VCaP (cell line): ENCODE results near the gene PTGES2.

Source experiments
- H3K27ac ChIP-seq: fragments of 450-650 bp; 2 replicates; pipeline ENCODE4 v1.5.1; 2017
- TF ChIP-seq, protein P1 (sequence below): fragments of 450-650 bp; conservative IDR thresholded peaks from 2 replicates; pipeline ENCODE4 v1.5.1; 2017; ENCODE audit warnings: mild to moderate bottlenecking, moderate library complexity

Gene PTGES2

DNA sequence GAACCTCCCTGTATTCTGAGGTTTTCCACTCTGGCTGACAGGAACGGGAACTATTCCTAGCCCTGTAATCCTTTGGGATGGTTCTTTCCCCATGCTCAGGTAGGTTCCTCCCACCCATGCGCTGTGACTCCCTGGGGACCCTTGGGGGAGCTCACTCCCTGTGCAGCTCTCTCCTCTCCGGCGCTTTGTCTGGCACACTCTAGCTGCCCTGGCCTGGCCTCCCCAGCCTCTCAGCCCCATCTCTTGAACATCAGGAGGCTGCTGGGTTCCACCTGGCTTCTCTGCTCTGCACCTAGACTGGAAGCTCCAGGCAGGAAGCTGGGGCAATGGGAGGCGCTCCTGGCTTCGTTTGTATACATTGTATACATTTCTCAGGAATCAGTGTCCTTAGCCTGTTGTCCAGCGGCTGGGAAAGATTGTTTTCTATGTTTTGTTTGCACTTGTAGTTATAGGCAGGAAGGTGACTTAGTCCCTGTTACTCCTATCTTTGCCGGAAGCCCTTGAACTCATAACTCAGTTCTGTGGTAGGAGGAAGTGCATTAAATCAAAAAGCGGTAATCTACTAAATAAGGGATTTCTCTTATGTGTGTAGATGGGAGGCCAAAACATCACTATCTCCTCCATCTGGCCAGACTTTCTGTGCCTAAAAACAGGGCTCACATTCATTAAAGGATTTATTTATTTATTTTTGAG, 39.1 kb downstream of the PTGES2 start:
- TF ChIP-seq, protein P1, sequence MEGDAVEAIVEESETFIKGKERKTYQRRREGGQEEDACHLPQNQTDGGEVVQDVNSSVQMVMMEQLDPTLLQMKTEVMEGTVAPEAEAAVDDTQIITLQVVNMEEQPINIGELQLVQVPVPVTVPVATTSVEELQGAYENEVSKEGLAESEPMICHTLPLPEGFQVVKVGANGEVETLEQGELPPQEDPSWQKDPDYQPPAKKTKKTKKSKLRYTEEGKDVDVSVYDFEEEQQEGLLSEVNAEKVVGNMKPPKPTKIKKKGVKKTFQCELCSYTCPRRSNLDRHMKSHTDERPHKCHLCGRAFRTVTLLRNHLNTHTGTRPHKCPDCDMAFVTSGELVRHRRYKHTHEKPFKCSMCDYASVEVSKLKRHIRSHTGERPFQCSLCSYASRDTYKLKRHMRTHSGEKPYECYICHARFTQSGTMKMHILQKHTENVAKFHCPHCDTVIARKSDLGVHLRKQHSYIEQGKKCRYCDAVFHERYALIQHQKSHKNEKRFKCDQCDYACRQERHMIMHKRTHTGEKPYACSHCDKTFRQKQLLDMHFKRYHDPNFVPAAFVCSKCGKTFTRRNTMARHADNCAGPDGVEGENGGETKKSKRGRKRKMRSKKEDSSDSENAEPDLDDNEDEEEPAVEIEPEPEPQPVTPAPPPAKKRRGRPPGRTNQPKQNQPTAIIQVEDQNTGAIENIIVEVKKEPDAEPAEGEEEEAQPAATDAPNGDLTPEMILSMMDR: no peak
- peak overlapping the region; percentile 35 for H3K27ac ChIP-seq

DNA sequence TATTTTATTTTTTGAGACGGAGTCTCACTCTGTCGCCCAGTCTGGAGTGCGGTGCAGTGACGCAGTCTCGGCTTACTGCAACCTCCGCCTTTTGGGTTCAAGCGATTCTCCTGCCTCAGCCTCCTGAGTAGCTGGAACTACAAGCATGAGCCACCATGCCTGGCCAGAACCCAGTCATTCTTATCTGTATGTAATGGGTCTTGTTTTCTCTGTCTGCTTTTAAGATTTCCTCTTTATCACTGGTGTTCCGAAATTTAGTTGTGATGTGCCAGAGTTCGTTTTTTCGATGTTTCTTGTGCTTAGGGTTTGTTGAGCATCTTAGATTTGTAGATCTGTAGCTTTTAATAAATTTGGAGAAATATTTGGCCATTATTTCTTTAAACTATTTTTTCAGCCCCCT, 40.3 kb downstream of the PTGES2 start:
- TF ChIP-seq, protein P1: no peak
- no peak overlapping the region for H3K27ac ChIP-seq

DNA sequence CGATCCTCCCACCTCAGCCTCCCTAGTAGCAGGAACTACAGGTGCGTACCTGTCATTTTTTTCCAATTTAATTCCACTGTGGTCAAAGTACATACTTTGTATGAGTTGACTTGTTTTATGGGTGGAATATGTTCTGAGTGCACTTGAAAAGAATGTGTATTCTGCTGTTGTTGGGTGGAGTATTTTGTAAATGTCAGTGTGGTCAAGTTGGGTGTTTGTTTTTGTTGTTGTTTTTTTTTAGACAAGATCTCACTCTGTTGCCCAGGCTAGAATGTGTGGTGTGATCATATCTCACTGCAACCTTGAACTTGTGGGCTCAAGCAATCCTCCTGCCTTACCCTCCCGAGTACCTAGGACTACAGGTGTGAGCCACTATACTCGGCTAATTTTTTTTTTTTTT, 41.6 kb downstream of the PTGES2 start:
- H3K27ac ChIP-seq: no peak overlapping the region
- TF ChIP-seq, protein P1: no peak

DNA sequence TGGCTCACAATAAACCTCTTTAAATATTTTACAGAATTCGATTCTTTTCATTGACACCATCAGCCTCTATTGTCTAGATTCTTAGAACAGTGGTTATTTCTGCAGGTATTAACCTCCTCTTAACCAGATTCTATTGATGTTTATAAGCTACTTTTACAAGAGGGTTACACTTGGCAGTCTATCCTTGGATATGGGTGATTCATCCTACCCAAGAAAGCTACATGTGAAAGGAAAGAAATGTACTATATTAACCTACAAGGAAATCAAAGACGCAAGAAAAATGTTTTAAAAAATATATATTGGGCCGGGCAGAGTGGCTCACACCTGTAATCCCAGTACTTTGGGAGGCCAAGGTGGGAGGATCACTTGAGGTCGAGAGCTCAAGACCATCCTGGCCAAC, 42.8 kb downstream of the PTGES2 start:
- H3K27ac ChIP-seq: no peak overlapping the region
- TF ChIP-seq, protein P1: no peak

DNA sequence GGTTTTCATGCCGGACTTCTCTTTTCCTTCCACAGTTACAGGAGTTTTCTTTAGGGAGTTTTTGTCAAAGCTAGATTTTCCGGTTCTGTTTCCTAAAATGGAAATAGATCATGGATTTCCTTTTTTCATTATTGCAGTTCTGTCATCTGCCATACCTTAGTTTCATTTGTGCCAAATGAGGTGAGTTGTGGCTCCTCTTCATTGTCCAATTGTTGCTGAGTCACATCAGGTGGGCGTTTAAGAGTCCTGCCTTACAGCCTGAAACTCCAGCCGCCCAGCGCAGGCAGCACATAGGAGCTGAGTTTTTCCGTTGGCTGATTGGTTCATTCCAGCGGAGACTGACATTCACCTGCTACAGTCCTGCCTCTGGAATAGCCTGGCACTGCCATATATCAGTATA, 45.4 kb downstream of the PTGES2 start:
- H3K27ac ChIP-seq: peak overlapping the region; percentile 99
- TF ChIP-seq, protein P1: no peak

DNA sequence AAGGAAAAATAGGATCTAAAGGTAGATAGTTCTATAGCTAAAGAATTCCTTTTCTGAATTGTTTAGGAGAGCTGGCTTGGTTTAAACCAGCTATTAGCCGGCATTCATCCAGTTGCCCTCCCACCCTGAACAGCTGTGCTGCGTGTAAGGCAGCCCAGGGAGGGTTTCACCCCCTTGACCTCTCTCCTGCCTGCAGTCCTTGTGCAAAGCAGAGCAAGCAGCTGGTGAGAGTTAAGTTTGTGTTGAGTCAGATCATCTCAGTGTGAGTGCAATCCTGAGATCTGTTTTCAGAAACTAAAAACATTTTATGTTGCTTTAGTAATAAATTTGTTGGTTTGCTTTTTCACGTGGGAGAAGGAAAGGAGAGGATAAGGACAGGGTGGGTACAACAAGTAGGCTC, 46.5 kb downstream of the PTGES2 start:
- TF ChIP-seq, protein P1: no peak
- H3K27ac ChIP-seq: peak overlapping the region; percentile 99

DNA sequence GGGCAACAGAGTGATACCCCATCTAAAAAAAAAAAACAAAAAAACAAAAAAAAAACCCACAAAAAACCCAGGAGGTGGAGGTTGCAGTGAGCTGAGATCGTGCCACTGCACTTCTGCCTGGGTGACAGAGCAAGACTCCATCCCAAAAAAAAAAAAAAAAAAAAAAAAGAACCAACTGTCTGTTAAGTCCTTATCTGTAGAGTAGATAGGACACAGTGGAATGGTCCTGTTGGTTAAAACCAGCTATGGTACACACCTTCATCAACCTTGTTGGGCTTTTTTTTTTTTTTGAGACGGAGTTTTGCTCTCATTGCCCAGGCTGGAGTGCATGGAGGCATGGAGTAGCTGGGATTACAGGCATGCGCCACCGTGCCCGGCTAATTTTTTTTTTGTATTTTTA, 47.3 kb downstream of the PTGES2 start:
- TF ChIP-seq, protein P1: no peak
- peak overlapping the region; percentile 99 for H3K27ac ChIP-seq
